Type B pancreatic cell (in vitro differentiated cells): ENCODE measurements around the gene SUSD6. TPM values are rescaled to one million over a fixed set of nuclear protein-coding genes. Genes with fewer than 3 reads are reported as not detected.
A peak's percentile ranks its signal among the peaks of the same experiment; 100 is the strongest.

ENCODE experiments used
- DNase-seq: peaks from one replicate; pipeline ENCODE4 v3.0.0; 2021; ENCODE audit warnings: mixed read lengths; ENCODE audit not compliant: unreplicated experiment; ENCODE audit errors: extremely low spot score
- H3K27ac Mint-ChIP-seq: 2 replicates; pipeline ENCODE4 v1.8.0; 2021; ENCODE audit warnings: mild to moderate bottlenecking, mixed read lengths
- H3K27me3 Mint-ChIP-seq: 2 replicates; pipeline ENCODE4 v1.8.0; 2021; ENCODE audit warnings: mixed read lengths
- H3K36me3 Mint-ChIP-seq: 2 replicates; pipeline ENCODE4 v1.8.0; 2021; ENCODE audit warnings: mixed read lengths
- H3K4me1 Mint-ChIP-seq: one replicate; pipeline ENCODE4 v1.8.0; 2021; ENCODE audit warnings: mixed read lengths; ENCODE audit not compliant: unreplicated experiment
- H3K4me3 Mint-ChIP-seq: 2 replicates; pipeline ENCODE4 v1.8.0; 2021; ENCODE audit warnings: mild to moderate bottlenecking, mixed read lengths
- H3K9me3 Mint-ChIP-seq: 2 replicates; pipeline ENCODE4 v1.8.0; 2021; ENCODE audit warnings: mixed read lengths
- CTCF ChIP-seq: fragments of 200-600 bp; sonication (generic); conservative IDR thresholded peaks from 2 replicates; pipeline ENCODE4 v1.5.0; 2021; ENCODE audit warnings: antibody characterized with exemption, mild to moderate bottlenecking
- total RNA-seq: library from RNA; stranded (reverse); gene quantifications from 2 replicates; pipeline ENCODE4 v1.2.1, GENCODE V29; 2021; ENCODE audit warnings: low replicate concordance

Gene SUSD6
- total RNA-seq, 1 donor from 2014 or later, result 31.7 TPM

GRCh38 chr14:69755784-69756183, 144.4 kb downstream of the SUSD6 start:
- H3K27ac Mint-ChIP-seq, result peak overlapping the region; percentile 89
- no peak overlapping the region for H3K4me3 Mint-ChIP-seq
- H3K27me3 Mint-ChIP-seq, result no peaks in the 10 kb centered on the region
- H3K9me3 Mint-ChIP-seq, result no peaks in the 10 kb centered on the region
- peaks cover 11% of the 10 kb centered on the region for H3K4me1 Mint-ChIP-seq
- no peaks in the 10 kb centered on the region for H3K36me3 Mint-ChIP-seq
- no peak for TF ChIP-seq CTCF
- DNase-seq, result no peak

GRCh38 chr14:69756298-69756697, 144.9 kb downstream of the SUSD6 start:
- Mint-ChIP-seq H3K36me3 (no peaks in the 10 kb centered on the region), H3K27ac (no peak overlapping the region), H3K4me1 (peaks cover 11% of the 10 kb centered on the region), H3K4me3 (no peak overlapping the region), H3K9me3 (no peaks in the 10 kb centered on the region), H3K27me3 (no peaks in the 10 kb centered on the region)
- TF ChIP-seq CTCF, result no peak
- no peak for DNase-seq

GRCh38 chr14:69760810-69761209, 149.4 kb downstream of the SUSD6 start:
- H3K27ac Mint-ChIP-seq, result no peak overlapping the region
- TF ChIP-seq CTCF, result no peak
- H3K4me1 Mint-ChIP-seq, result peaks cover 3% of the 10 kb centered on the region
- H3K4me3 Mint-ChIP-seq, result no peak overlapping the region
- H3K9me3 Mint-ChIP-seq, result no peaks in the 10 kb centered on the region
- no peak for DNase-seq
- H3K36me3 Mint-ChIP-seq, result no peaks in the 10 kb centered on the region
- no peaks in the 10 kb centered on the region for H3K27me3 Mint-ChIP-seq

- no peaks in the 10 kb centered on the region for H3K9me3 Mint-ChIP-seq
- peaks cover 16% of the 10 kb centered on the region for H3K36me3 Mint-ChIP-seq
- TF ChIP-seq CTCF, result no peak
- H3K27ac Mint-ChIP-seq, result peak overlapping the region; percentile 48
- no peak for DNase-seq
- H3K4me3 Mint-ChIP-seq, result no peak overlapping the region
- peaks cover 3% of the 10 kb centered on the region for H3K27me3 Mint-ChIP-seq
- H3K4me1 Mint-ChIP-seq, result peaks cover 22% of the 10 kb centered on the region
These were observed 152.5 kb downstream of the SUSD6 start for GRCh38 chr14:69763761-69764510.

Other genes starting within 250 kb of the SUSD6 start
- gene ERH, start 213.3 kb upstream of the SUSD6 start, total RNA-seq, result 238 and 308 TPM in 2 replicates
- 60.9 and 74.8 TPM in 2 replicates for gene SLC39A9, start 212.9 kb upstream of the SUSD6 start, total RNA-seq
- 0.12 and 0.48 TPM in 2 replicates for gene PLEKHD1, start 126.9 kb upstream of the SUSD6 start, total RNA-seq
- 0.21 and 3.4 TPM in 2 replicates for gene CCDC177, start 36.7 kb upstream of the SUSD6 start, total RNA-seq
- 388 and 417 TPM in 2 replicates for gene SRSF5, start 155.5 kb downstream of the SUSD6 start, total RNA-seq
- gene SLC10A1, start 185.6 kb downstream of the SUSD6 start, total RNA-seq, result not detected in 2 replicates